Left hindlimb (tissue), 1 donor: ENCODE results near the gene NTHL1.

Experiments used
- DNase-seq: peaks from one replicate; pipeline ENCODE4 v3.0.0-alpha.2; 2018

The NTHL1 gene

GRCh38 chr16:2007081-2007836 lies 40.4 kb downstream of the NTHL1 start:
- DNase-seq = no peak

GRCh38 chr16:2006317-2006716 lies 41.3 kb downstream of the NTHL1 start:
- no peak for DNase-seq

GRCh38 chr16:2005646-2006045 lies 42.0 kb downstream of the NTHL1 start:
- no peak for DNase-seq

GRCh38 chr16:2004795-2005517 lies 42.7 kb downstream of the NTHL1 start:
- DNase-seq = no peak

- peak; percentile 90 for DNase-seq
Measured at GRCh38 chr16:2003827-2004641, 43.6 kb downstream of the NTHL1 start.

- no peak for DNase-seq
Measured at GRCh38 chr16:2003231-2003826, 44.3 kb downstream of the NTHL1 start.

GRCh38 chr16:2002406-2003230 lies 45.0 kb downstream of the NTHL1 start:
- DNase-seq = no peak

GRCh38 chr16:2001456-2002355 lies 45.9 kb downstream of the NTHL1 start:
- DNase-seq = no peak

GRCh38 chr16:2001035-2001434 lies 46.6 kb downstream of the NTHL1 start:
- DNase-seq = no peak

- no peak for DNase-seq
Measured at GRCh38 chr16:1999866-2000514, 47.6 kb downstream of the NTHL1 start.

- DNase-seq = no peak
Measured at GRCh38 chr16:1998852-1999801, 48.5 kb downstream of the NTHL1 start.

GRCh38 chr16:1998360-1998835 lies 49.2 kb downstream of the NTHL1 start:
- DNase-seq = no peak

- no peak for DNase-seq
Measured at GRCh38 chr16:1997494-1998359, 49.9 kb downstream of the NTHL1 start.

- DNase-seq = no peak
Measured at GRCh38 chr16:1993731-1994131, 53.9 kb downstream of the NTHL1 start.

- no peak for DNase-seq
Measured at GRCh38 chr16:1992704-1993317, 54.8 kb downstream of the NTHL1 start.

- peak; percentile 95 for DNase-seq
Measured at GRCh38 chr16:1991948-1992703, 55.5 kb downstream of the NTHL1 start.

GRCh38 chr16:1991588-1991947 lies 56.1 kb downstream of the NTHL1 start:
- DNase-seq = no peak
